ENCODE results near the gene AMDHD2.

The AMDHD2 gene, protein sequence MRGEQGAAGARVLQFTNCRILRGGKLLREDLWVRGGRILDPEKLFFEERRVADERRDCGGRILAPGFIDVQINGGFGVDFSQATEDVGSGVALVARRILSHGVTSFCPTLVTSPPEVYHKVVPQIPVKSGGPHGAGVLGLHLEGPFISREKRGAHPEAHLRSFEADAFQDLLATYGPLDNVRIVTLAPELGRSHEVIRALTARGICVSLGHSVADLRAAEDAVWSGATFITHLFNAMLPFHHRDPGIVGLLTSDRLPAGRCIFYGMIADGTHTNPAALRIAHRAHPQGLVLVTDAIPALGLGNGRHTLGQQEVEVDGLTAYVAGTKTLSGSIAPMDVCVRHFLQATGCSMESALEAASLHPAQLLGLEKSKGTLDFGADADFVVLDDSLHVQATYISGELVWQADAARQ

DNA sequence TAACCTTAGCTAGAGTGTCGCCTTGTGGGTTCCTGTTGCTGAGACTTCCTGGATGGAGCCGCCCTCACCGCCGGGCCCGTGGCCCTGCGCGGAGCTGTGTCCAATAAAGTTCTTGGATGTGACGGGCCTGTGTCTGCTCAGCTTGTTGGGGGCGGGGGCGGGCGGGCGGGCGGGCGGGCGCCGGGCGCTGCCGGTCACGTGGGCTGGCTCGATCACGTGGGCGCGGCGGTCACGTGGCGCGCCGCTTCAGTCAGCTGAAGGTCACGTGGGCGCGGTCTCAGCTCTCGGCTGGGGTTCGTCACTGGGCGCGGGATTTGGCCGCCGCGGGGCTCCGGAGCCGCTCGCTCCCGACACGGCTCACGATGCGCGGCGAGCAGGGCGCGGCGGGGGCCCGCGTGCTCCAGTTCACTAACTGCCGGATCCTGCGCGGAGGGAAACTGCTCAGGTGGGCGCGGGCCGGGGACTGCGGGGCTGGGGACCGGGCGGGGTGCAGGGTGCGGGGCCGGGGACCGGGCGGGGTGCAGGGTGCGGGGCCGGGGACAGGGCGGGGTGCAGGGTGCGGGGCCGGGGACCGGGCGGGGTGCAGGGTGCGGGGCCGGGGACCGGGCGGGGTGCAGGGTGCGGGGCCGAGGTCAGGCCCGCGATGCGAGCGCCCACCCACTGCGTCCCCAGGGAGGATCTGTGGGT, at the start of gene AMDHD2:
Gene AMDHD2, plus strand, starts transcription at position 275 of the 687 bp plus-strand sequence. Its CDS starts 88 bp downstream, at position 363.
- Histone ChIP-seq H3K36me3 (ENCODE audit: control insufficient read depth, low read length) (peaks cover 44% of the 10 kb centered on the region), H3K27me3 (ENCODE audit: control insufficient read depth, low read length) (no peaks in the 10 kb centered on the region), H3K9me2 (replicated peaks; ENCODE audit: control insufficient read depth, low read length) (no peaks in the 10 kb centered on the region), H3F3A (ENCODE audit: control insufficient read depth, insufficient read depth) (peaks cover 6% of the 10 kb centered on the region), H3K4me2 (ENCODE audit: low read length) (peak within 1 kb of the TSS; percentile 82), H3K4me3 (ENCODE audit: low read length) (peak within 1 kb of the TSS; percentile 79), H3K79me2 (ENCODE audit: control insufficient read depth, low read length) (peaks cover 56% of the 10 kb centered on the region), H3K9me3 (ENCODE audit: control insufficient read depth, insufficient read depth, low read length) (no peaks in the 10 kb centered on the region), H3K4me1 (ENCODE audit: control insufficient read depth, low read length) (peaks cover 47% of the 10 kb centered on the region), H4K20me1 (ENCODE audit: control insufficient read depth, insufficient read depth, low read depth, low read length) (peaks cover 5% of the 10 kb centered on the region; the same call in 1 of the 2 replicates), H3K27ac (ENCODE audit: low read depth, low read length) (peak within 1 kb of the TSS; percentile 28; the same call in 1 of the 2 replicates)
- TF ChIP-seq, protein P1, sequence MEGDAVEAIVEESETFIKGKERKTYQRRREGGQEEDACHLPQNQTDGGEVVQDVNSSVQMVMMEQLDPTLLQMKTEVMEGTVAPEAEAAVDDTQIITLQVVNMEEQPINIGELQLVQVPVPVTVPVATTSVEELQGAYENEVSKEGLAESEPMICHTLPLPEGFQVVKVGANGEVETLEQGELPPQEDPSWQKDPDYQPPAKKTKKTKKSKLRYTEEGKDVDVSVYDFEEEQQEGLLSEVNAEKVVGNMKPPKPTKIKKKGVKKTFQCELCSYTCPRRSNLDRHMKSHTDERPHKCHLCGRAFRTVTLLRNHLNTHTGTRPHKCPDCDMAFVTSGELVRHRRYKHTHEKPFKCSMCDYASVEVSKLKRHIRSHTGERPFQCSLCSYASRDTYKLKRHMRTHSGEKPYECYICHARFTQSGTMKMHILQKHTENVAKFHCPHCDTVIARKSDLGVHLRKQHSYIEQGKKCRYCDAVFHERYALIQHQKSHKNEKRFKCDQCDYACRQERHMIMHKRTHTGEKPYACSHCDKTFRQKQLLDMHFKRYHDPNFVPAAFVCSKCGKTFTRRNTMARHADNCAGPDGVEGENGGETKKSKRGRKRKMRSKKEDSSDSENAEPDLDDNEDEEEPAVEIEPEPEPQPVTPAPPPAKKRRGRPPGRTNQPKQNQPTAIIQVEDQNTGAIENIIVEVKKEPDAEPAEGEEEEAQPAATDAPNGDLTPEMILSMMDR (IDR thresholded peaks at IDR 0.05; ENCODE audit: low read depth, low read length, poor library complexity, severe bottlenecking), result no peak
- TF ChIP-seq EZH2phosphoT487 (IDR thresholded peaks at IDR 0.05; ENCODE audit: borderline replicate concordance, low read length), result no peak

GRCh38 chr16:2470603-2471015, 49.6 kb upstream of the AMDHD2 start:
- Histone ChIP-seq H3K4me3 (ENCODE audit: low read length) (peak overlapping the region; percentile 81), H3K4me2 (ENCODE audit: low read length) (peak overlapping the region; percentile 92)

GRCh38 chr16:2471016-2471652, 49.0 kb upstream of the AMDHD2 start, which contains the start of gene NTN3:
Gene NTN3 (plus strand): TSS chr16:2471297. CDS start chr16:2471702, 405 bp downstream.
- Histone ChIP-seq H3K4me3 (ENCODE audit: low read length) (peak within 1 kb of the TSS; percentile 81), H3K27ac (ENCODE audit: low read depth, low read length) (peak within 1 kb of the TSS; percentile 95), H3K9me2 (replicated peaks; ENCODE audit: control insufficient read depth, low read length) (no peaks in the 10 kb centered on the region), H4K20me1 (ENCODE audit: control insufficient read depth, insufficient read depth, low read depth, low read length) (peaks cover 5% of the 10 kb centered on the region; the same call in 1 of the 2 replicates), H3K4me1 (ENCODE audit: control insufficient read depth, low read length) (peaks cover 76% of the 10 kb centered on the region), H3K9me3 (ENCODE audit: control insufficient read depth, insufficient read depth, low read length) (no peaks in the 10 kb centered on the region), H3K27me3 (ENCODE audit: control insufficient read depth, low read length) (no peaks in the 10 kb centered on the region), H3F3A (ENCODE audit: control insufficient read depth, insufficient read depth) (peaks cover 15% of the 10 kb centered on the region), H3K4me2 (ENCODE audit: low read length) (peak within 1 kb of the TSS; percentile 92), H3K36me3 (ENCODE audit: control insufficient read depth, low read length) (peaks cover 5% of the 10 kb centered on the region; the same call in 1 of the 2 replicates), H3K79me2 (ENCODE audit: control insufficient read depth, low read length) (peaks cover 33% of the 10 kb centered on the region)
- TF ChIP-seq EZH2phosphoT487 (IDR thresholded peaks at IDR 0.05; ENCODE audit: borderline replicate concordance, low read length), result no peak
- TF ChIP-seq, protein P1 (IDR thresholded peaks at IDR 0.05; ENCODE audit: low read depth, low read length, poor library complexity, severe bottlenecking), result no peak

More at GRCh38 chr16:2470603-2471015, 49.6 kb upstream of the AMDHD2 start:
- H3K4me1 ChIP-seq (ENCODE audit: control insufficient read depth, low read length), result peaks cover 75% of the 10 kb centered on the region
- 0 out of 2 replicates have a peak, but pooled peaks cover under 1% of the 10 kb centered on the region for H4K20me1 ChIP-seq (ENCODE audit: control insufficient read depth, insufficient read depth, low read depth, low read length)
- peaks cover 5% of the 10 kb centered on the region; the same call in 1 of the 2 replicates for H3K36me3 ChIP-seq (ENCODE audit: control insufficient read depth, low read length)
- no peaks in the 10 kb centered on the region for H3K27me3 ChIP-seq (ENCODE audit: control insufficient read depth, low read length)
- TF ChIP-seq, protein P1 (IDR thresholded peaks at IDR 0.05; ENCODE audit: low read depth, low read length, poor library complexity, severe bottlenecking), result no peak
- TF ChIP-seq EZH2phosphoT487 (IDR thresholded peaks at IDR 0.05; ENCODE audit: borderline replicate concordance, low read length), result no peak
- H3F3A ChIP-seq (ENCODE audit: control insufficient read depth, insufficient read depth), result peaks cover 20% of the 10 kb centered on the region
- no peaks in the 10 kb centered on the region for H3K9me2 ChIP-seq (replicated peaks; ENCODE audit: control insufficient read depth, low read length)
- H3K9me3 ChIP-seq (ENCODE audit: control insufficient read depth, insufficient read depth, low read length), result no peaks in the 10 kb centered on the region
- peak overlapping the region; percentile 95 for H3K27ac ChIP-seq (ENCODE audit: low read depth, low read length)
- H3K79me2 ChIP-seq (ENCODE audit: control insufficient read depth, low read length), result peaks cover 28% of the 10 kb centered on the region

Measured in DOHH2 (cell line).